Left lung (tissue), 10 donors: Measurements from ENCODE around the gene SLC22A12. TPM values are rescaled to one million over a fixed set of nuclear protein-coding genes. Genes with fewer than 3 reads are reported as not detected.

Source experiments
- ATAC-seq: fragments of 200-7000 bp; cut with Tn5 transposase; one replicate; pipeline ENCODE4 v1.9.1; 2020; ENCODE audit warnings: moderate library complexity
- DNase-seq, 4 donors: peaks; one replicate each; pipeline ENCODE4 v3.0.0-alpha.2; 2013 to 2020
- H3K27ac ChIP-seq, 2 donors: fragments of 200-600 bp; sonication (generic) in 1 of 2; one replicate each; pipeline versions ENCODE4 v1.5.0 to v1.8.0; 2020 to 2021
- H3K27me3 ChIP-seq, 2 donors: fragments of 200-600 bp; sonication (generic) in 1 of 2; one replicate each; pipeline versions ENCODE4 v1.5.0 to v1.8.0; 2020 to 2021
- H3K36me3 ChIP-seq, 2 donors: fragments of 200-600 bp; sonication (generic) in 1 of 2; one replicate each; pipeline versions ENCODE4 v1.5.0 to v1.8.0; 2020 to 2021
- H3K4me1 ChIP-seq, 2 donors: fragments of 200-600 bp; one replicate each; pipeline ENCODE4 v1.8.0; 2021
- H3K4me3 ChIP-seq, 2 donors: fragments of 200-600 bp; sonication (generic) in 1 of 2; one replicate each; pipeline versions ENCODE4 v1.5.0 to v1.8.0; 2020 to 2021; ENCODE audit warnings: mild to moderate bottlenecking in 1 of 2
- H3K9me3 ChIP-seq, 2 donors: fragments of 200-600 bp; sonication (generic) in 1 of 2; one replicate each; pipeline versions ENCODE4 v1.5.0 to v1.8.0; 2020 to 2021
- intact Hi-C, 2 donors: fragments of 100-400 bp; cut with DNase I; formaldehyde crosslinking; loops; one replicate each; pipeline versions ENCODE4 v1.11.2 to v1.14.2; 2022
- polyA plus RNA-seq, 6 donors: library from polyadenylated mRNA; unstranded; fragments of 120-200 nt; gene quantifications; one replicate each; pipeline ENCODE4 v1.2.1, GENCODE V29; 2013; ENCODE audit not compliant: insufficient read length in 6 of 6
- total RNA-seq, 2 donors: library from RNA; stranded (reverse); fragmentation: NEBNext Ultra II Directional; extraction: Animal tissue kit (Norgen Biotek cat#: 25700); gene quantifications; one replicate each; pipeline ENCODE4 v1.2.1, GENCODE V29; 2021
- TF ChIP-seq, protein P1 (sequence below), 2 donors: fragments of 200-600 bp; sonication (generic) in 1 of 2; IDR thresholded peaks; one replicate each; pipeline versions ENCODE4 v1.5.0 to v1.8.0; 2021; ENCODE audit warnings: antibody characterized with exemption in 2 of 2
- donor health status: DM: no; HTN: yes; CAD: no.
- donor health status: DM: no; HTN: no; CAD: no.

The SLC22A12 gene
- total and polyA plus RNA-seq, 8 donors = not detected

DNA sequence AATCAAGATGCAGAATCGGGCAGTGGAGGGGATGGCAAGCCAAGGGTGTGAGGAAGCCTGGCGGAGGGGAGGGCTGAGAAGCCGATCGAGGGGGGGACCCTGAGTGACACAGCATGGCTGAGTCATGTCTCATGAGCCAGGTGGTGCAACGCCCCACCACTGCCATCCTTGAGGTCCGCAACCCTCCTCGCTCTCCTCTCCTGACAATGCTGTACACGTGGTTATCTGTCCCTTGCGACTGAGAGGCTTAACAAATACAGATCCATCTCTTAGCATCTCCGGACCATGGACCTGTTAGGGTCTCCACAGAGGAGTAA lies 14.2 kb downstream of the SLC22A12 start:
- H3K4me1 ChIP-seq = no peaks in the 10 kb centered on the region
- no peaks in the 10 kb centered on the region for H3K36me3 ChIP-seq
- DNase-seq (no peak), ATAC-seq (no peak)
- no peak overlapping the region for H3K4me3 ChIP-seq
- intact Hi-C loops = no loop called here
- H3K9me3 ChIP-seq = no peaks in the 10 kb centered on the region
- no peak overlapping the region for H3K27ac ChIP-seq
- TF ChIP-seq, protein P1, sequence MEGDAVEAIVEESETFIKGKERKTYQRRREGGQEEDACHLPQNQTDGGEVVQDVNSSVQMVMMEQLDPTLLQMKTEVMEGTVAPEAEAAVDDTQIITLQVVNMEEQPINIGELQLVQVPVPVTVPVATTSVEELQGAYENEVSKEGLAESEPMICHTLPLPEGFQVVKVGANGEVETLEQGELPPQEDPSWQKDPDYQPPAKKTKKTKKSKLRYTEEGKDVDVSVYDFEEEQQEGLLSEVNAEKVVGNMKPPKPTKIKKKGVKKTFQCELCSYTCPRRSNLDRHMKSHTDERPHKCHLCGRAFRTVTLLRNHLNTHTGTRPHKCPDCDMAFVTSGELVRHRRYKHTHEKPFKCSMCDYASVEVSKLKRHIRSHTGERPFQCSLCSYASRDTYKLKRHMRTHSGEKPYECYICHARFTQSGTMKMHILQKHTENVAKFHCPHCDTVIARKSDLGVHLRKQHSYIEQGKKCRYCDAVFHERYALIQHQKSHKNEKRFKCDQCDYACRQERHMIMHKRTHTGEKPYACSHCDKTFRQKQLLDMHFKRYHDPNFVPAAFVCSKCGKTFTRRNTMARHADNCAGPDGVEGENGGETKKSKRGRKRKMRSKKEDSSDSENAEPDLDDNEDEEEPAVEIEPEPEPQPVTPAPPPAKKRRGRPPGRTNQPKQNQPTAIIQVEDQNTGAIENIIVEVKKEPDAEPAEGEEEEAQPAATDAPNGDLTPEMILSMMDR (IDR thresholded peaks at IDR 0.05) = no peak
- peaks cover 0 to 40% of the 10 kb centered on the region in 2 donors for H3K27me3 ChIP-seq

DNA sequence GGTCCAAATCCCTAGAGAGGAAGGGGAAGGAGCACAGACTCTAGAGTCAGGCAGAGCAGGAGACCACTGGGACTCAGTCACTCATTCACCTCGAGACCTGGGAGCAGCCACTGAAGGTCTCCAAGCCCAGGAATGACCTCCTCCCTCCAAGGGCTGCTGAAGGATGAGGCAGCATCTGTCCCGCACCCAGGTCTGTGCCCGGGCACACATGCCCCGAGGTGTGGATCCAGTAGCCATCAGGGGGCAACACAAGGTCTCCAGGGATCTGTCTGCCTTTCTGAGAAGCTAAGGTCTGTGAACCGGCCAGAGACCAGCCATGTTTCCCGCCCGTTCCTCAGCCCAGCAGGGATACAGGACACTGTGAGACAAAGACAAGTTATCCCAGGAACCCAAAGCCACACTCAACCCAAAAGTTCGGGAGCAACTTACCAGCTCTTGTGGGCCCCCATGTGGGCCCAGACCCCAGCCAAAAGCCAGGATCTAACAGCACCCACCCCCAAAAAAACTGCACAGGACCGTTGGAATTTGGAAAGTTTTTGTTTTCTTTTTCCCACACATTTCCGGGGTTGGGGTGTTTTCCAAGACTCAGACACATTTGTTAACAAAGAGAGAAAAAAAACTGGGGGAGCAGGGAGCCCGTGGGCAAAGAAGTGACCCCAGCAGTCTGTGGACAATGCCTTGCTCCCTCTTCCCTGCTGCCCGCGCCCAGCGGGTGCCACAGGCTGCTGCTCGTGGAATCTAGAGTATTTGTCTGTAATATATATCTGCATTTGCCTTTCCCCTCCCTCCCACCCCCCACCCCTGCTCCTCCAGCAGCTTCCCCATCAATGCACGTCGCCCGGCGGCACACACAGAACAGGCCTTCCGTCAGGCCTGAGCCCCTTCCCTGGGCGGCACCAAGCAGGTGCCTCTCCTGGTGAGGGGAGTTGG lies 14.9 kb downstream of the SLC22A12 start:
- intact Hi-C loops = no loop called here
- Histone ChIP-seq H3K4me3 (no peak overlapping the region), H3K9me3 (no peaks in the 10 kb centered on the region), H3K36me3 (no peaks in the 10 kb centered on the region), H3K27ac (no peak overlapping the region), H3K27me3 (peaks cover 0 to 40% of the 10 kb centered on the region in 2 donors), H3K4me1 (no peaks in the 10 kb centered on the region)
- DNase-seq (peak in 1 of 4 donors; percentile 55), ATAC-seq (no peak)
- TF ChIP-seq, protein P1 (IDR thresholded peaks at IDR 0.05) = no peak

DNA sequence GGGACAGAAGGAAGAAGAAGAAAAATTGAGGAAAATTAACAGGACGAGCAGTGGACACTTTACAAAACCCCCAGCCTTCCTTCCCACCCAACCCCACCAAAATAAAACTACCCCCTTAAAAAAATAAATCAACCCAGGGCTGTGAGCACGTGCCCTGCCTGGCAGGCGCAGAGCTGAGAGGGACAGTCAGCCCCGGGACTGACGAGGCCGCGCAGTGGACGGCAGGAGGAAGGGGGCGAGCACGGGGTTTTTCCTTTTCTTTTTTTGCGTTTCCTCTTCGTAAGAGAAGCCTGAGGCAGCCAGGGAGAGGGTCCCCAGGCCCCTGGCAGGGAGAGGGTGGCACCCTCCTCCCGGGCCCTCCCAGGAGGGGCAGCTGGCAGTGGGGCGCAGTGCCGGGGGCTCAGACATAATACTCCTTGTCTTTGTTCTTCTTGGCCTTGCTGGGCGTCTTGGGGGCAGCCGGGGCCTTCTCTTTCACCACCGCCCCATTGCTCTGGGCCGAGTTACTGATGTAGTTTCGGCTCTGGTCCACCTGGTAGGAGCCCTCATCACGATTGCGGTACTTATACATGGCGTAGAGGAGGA lies 15.9 kb downstream of the SLC22A12 start:
- TF ChIP-seq, protein P1 (IDR thresholded peaks at IDR 0.05) = no peak
- H3K4me1 ChIP-seq = no peaks in the 10 kb centered on the region
- ATAC-seq (no peak), DNase-seq (peak in 1 of 4 donors; percentile 62)
- H3K27ac ChIP-seq = no peak overlapping the region
- no peaks in the 10 kb centered on the region for H3K9me3 ChIP-seq
- H3K36me3 ChIP-seq = no peaks in the 10 kb centered on the region
- intact Hi-C loops = no loop called here
- peaks cover 0 to 40% of the 10 kb centered on the region in 2 donors for H3K27me3 ChIP-seq
- H3K4me3 ChIP-seq = no peak overlapping the region

DNA sequence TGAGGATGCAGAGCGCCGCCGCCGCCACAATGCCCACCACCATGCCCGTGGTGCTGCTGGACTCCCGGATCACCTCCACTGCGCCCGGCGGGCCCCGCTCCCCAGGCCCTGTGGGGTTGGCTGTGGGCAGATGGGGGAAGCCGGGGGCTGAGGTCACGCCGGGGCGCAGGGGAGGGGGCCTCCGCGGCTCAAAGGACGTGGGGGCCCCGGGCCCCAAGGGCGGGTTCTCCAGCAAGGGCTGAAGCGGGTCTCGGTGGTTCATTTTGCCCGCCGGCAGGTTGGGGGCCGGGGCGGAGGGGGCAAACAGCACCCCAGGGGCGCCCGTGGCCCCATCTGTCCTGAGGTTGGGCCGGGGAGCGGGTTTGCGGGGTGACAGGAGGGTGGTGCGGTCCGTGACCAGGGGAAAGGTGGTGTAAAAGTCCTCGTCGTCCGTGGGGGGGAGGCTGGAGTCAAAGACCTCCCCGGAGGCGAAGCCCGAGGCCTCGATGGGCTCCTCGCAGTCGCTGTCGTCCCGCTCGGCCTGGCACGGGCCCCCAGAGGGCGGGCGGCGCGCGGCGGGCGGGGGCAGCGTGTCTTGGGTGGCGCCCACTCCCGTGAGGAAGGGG lies 16.5 kb downstream of the SLC22A12 start:
- TF ChIP-seq, protein P1 (IDR thresholded peaks at IDR 0.05) = no peak
- Histone ChIP-seq H3K27me3 (peaks cover 0 to 40% of the 10 kb centered on the region in 2 donors), H3K36me3 (no peaks in the 10 kb centered on the region)

DNA sequence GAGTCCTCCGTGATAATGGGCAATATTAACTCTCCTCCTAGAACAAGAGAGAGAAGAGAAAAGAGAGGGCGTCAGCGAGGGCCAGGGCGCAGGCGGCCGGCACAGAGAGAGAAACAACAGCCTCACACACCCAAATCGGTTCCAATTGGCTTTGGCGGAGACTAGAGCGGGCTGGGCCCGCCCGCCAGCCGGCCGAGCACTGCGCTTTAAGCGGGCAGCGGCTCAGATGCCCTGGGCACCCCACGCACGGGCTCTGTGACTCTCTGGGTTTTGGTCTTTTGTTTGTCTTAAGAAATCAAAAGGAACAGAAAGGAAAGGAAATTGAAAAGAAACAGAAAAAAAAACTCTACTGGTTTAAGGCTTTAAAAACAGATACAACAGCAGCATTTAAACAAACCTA lies 17.0 kb downstream of the SLC22A12 start:
- Histone ChIP-seq H3K27ac (no peak overlapping the region), H3K4me3 (no peak overlapping the region), H3K36me3 (no peaks in the 10 kb centered on the region), H3K4me1 (peaks cover 0 to 4% of the 10 kb centered on the region in 2 donors), H3K27me3 (peaks cover 0 to 40% of the 10 kb centered on the region in 2 donors), H3K9me3 (no peaks in the 10 kb centered on the region)
- peak in 1 of 4 donors; percentile 39 for DNase-seq
- intact Hi-C loops = no loop called here
- ATAC-seq = peak; percentile 80
- TF ChIP-seq, protein P1 (IDR thresholded peaks at IDR 0.05) = no peak

More for the DNA sequence above, 16.5 kb downstream of the SLC22A12 start:
- DNase-seq (peak in 1 of 4 donors; percentile 77), ATAC-seq (no peak)
- H3K9me3 ChIP-seq = no peaks in the 10 kb centered on the region
- H3K27ac ChIP-seq = no peak overlapping the region
- peaks cover 0 to 4% of the 10 kb centered on the region in 2 donors for H3K4me1 ChIP-seq
- H3K4me3 ChIP-seq = no peak overlapping the region
- intact Hi-C loops = no loop called here
